NCI-H1694 treated with DMSO at 0.1 percent for 48 hours (cell line): ENCODE data around the gene DUSP11.
"Not testable (repeated sequence)": the region's sequence is repeated elsewhere in the genome, so short reads cannot be mapped to it uniquely, and the experiment has no call there.

ENCODE experiments used
- DNase-seq: peaks from one replicate; lab custom pipeline; 2025; lab: John Stamatoyannopoulos, UW

Gene DUSP11

GRCh38 chr2:73779467-73780236, at the start of gene DUSP11:
Gene DUSP11 (minus strand): TSS chr2:73780103. CDS start chr2:73779974, 129 bp downstream.
- DNase-seq: peak; percentile 94

GRCh38 chr2:73828818-73829570, 49.1 kb upstream of the DUSP11 start, which contains the start of gene STAMBP:
Gene STAMBP (plus strand): TSS chr2:73828961. CDS start chr2:73830857, 1,896 bp downstream.
- peak; percentile 97 for DNase-seq

GRCh38 chr2:73828389-73828817, 48.5 kb upstream of the DUSP11 start:
- DNase-seq: no peak

- no peak for DNase-seq
Observed at GRCh38 chr2:73827660-73828388, 47.9 kb upstream of the DUSP11 start.

- peak; percentile 39 for DNase-seq
Observed at GRCh38 chr2:73827018-73827417, 47.1 kb upstream of the DUSP11 start.

- DNase-seq: no peak
Observed at GRCh38 chr2:73825408-73825807, 45.5 kb upstream of the DUSP11 start.

GRCh38 chr2:73823916-73824523, 44.1 kb upstream of the DUSP11 start:
- DNase-seq: peak; percentile 81

- no peak for DNase-seq
Observed at GRCh38 chr2:73823416-73823815, 43.5 kb upstream of the DUSP11 start.

- no peak for DNase-seq
Observed at GRCh38 chr2:73822991-73823390, 43.1 kb upstream of the DUSP11 start.

- DNase-seq: no peak
Observed at GRCh38 chr2:73822276-73822675, 42.4 kb upstream of the DUSP11 start.

- DNase-seq: no peak
Observed at GRCh38 chr2:73821669-73822068, 41.8 kb upstream of the DUSP11 start.

- DNase-seq: no peak
Observed at GRCh38 chr2:73821227-73821626, 41.3 kb upstream of the DUSP11 start.

GRCh38 chr2:73818296-73818695, 38.4 kb upstream of the DUSP11 start:
- DNase-seq: no peak

- no peak for DNase-seq
Observed at GRCh38 chr2:73812635-73813034, 32.7 kb upstream of the DUSP11 start.

GRCh38 chr2:73811878-73812277, 32.0 kb upstream of the DUSP11 start:
- no peak for DNase-seq

- DNase-seq: not testable (repeated sequence)
Observed at GRCh38 chr2:73783883-73784282, 4.0 kb upstream of the DUSP11 start, which contains the start of gene C2orf78. Gene C2orf78 (plus strand): TSS chr2:73784183. CDS start chr2:73784310, 127 bp downstream.

GRCh38 chr2:73783402-73783801, 3.5 kb upstream of the DUSP11 start:
- DNase-seq: not testable (repeated sequence)

- no peak for DNase-seq
Observed at GRCh38 chr2:73780237-73780582, 307 bp upstream of the DUSP11 start.

GRCh38 chr2:73778867-73779466, 936 bp downstream of the DUSP11 start:
- DNase-seq: not testable (repeated sequence)

GRCh38 chr2:73776869-73777519, 2.9 kb downstream of the DUSP11 start:
- no peak for DNase-seq

GRCh38 chr2:73776381-73776780, 3.5 kb downstream of the DUSP11 start:
- no peak for DNase-seq
